H54 (cell line): Measurements from ENCODE around the gene KCNC3.

Experiments
- DNase-seq: peaks from one replicate; pipeline ENCODE4 v3.0.0; 2011; ENCODE audit warnings: low spot score, mixed read lengths; ENCODE audit not compliant: insufficient read length
- FAIRE-seq: peaks from 3 replicates; lab custom pipeline; 2011; peaks lifted over from hg19 to GRCh38; lab: Jason Lieb, UNC
- POLR2A ChIP-seq: IDR thresholded peaks from 2 replicates; pipeline ENCODE4 v1.6.1; 2011; ENCODE audit warnings: low read depth, mild to moderate bottlenecking, low read length

The KCNC3 gene

DNA sequence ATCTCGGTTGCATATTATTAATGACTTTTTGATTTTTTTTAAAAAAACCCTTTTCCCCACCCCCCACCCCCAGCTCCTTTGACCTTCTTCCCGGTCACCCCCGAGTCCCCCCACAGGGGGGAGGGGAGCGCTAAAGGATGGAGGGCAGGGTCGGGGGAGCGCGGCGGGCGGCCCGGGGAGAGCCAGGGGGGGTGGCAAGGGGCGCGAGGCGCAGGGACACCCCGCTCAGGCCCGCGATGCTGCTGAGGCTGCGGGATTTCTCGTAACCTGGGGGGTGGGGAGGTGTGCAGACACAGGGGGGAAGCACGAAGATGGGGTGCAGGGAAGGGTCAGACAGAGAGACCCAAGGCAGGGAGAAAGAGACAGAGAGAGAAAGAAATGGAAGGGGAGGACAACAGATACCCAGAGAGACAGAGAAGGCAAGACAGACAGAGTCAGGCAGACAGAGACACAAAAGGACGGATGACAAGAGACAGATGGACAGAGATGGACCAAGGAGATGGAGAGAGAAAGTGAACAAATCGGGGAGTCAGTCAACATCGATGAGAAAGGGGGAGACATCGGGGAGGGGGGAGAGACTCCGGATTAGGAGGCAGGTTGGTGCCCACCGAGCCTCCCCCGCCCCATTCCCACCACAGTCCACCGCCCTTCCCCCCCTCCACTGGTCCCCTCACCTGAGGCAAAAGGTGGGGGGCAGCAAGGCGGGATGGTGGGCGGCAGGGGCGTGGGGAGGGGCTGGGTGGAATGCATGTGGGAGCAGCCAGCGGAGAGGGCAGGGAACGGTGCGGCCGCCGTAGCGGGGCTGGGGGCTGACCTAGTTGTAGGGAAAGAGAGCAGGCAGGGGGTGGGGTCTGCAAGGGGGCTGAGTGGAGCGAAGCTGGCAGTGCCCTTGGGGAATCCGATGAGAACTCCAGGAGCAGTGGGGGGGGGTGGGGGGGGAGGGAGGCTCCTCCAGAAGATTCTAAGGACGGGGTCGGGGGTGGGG lies 14.2 kb downstream of the KCNC3 start:
- FAIRE-seq (no peak), DNase-seq (no peak)
- no peak; the same call in 1 of the 2 replicates for TF ChIP-seq POLR2A

DNA sequence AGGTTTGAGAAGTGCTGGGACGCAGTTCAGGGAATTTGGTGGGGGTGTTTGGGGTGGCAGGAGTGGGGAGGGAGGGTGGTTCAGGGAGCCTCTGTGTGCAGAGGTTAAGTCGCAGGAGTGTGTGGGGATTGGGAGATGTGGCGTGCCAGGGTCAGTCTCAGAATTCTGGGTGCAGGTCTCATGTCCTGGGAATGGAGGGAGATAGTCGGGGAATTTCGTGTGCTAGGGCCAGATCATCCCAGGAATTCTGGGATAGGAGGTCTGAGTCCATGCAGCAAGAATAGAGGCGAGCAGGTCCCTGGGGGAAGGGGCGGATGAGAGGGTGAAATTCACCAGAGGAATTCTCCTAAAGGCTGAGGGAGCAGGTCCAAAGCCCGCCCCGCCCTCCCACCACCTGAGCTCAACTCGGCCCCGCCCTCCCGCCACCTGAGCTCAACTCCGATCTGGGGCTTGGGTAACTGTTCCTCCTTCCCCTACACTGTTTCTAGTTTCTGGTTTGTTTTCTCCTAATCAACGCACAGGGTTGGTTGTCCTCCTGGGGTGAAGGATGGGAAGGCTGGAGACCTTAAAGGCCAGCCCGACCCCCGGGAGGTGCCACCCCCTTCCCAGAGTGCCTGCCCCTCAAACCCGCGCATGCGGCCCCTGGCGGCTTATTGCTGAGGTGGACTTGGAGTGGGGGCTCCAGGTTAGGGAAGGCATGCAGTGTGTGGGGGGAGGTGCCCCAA lies 15.2 kb downstream of the KCNC3 start:
- DNase-seq = no peak
- FAIRE-seq = no peak
- TF ChIP-seq POLR2A = no peak

DNA sequence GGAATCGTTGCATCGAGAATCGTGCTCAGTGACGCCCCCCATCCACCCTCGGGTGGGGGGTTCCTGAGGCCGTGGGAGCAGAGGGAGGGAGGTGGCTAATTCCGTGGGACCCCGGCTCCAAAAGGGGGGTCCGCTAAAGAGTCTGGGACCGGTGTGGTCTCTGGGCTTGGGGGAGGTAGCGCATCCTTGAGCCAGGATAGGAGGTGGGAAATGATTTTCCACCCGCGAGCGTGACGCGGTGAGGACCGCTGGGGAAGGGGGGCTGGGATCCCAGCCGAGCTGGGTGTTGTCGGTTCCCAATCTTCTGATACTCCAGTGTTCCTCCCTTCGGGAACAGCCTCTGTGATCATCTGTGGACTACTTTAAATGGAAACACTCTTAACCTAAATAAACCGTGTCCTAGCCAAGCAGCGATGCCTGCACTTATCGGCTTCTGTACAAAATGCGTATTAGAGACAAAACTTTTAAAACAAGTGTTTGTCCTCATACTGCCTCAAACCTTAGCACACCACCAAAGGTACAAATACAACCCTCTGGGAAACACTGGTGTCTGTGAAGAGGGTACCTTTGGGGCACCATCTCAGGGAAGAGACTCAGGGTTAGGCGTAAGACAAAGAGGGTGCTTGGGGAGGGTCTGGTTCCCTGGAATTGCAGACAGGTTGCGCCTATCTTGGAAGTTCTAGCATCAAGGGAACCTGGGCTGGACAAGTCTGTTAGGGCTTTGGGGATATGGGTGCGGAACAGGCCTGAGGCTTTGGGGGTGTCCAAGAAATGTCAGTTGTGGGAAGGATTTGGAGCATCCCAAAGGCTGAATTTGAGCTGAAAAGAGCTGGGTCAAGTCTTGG lies 16.0 kb downstream of the KCNC3 start:
- TF ChIP-seq POLR2A = no peak
- FAIRE-seq = no peak
- no peak for DNase-seq

DNA sequence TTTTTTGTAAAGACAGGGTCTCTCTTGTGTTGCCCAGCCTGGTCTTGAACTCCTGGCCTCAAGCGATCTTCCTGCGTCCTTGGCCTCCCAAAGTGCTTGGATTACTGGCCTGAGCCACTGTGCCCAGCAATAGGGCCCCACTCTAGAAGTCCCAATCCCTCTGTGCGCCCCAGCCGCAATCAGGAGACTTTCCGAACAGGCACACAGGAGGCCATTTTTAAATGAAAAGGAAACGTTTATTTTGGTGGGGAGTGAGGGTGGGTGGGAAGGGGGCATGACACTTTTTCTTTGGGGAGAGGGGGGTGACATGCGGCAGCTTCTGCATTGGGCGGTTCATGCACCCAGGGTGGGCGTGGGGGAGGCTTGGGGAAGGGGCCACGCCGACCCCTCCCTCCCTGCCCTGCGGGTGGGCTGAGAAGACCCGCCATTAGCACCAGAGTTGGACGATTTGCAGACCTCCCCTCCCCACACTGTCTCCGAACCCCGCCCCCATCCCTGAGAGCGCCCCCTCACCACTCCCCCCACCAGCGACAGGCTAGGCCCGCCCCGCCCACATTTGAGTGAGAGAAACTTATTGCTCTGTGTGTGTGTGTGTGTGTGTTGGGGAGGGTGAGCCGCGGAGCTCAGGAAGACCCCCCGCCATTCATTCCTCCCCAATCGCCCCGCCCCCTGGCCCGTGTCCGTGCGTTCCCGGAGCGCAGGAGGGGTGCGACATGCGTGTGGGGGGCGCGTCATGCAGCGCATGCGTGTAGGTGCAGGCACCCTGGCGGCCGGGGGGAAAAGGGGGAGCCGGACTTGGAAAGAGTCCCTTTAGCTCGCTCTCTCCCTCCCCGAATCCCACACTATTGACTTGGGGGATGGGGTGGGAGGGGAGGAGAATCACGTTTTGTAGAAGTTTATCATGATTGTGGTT lies 17.2 kb downstream of the KCNC3 start:
- TF ChIP-seq POLR2A = 0 out of 2 replicates have a peak, but pooled peaks have one; percentile 25
- FAIRE-seq (no peak), DNase-seq (no peak)

DNA sequence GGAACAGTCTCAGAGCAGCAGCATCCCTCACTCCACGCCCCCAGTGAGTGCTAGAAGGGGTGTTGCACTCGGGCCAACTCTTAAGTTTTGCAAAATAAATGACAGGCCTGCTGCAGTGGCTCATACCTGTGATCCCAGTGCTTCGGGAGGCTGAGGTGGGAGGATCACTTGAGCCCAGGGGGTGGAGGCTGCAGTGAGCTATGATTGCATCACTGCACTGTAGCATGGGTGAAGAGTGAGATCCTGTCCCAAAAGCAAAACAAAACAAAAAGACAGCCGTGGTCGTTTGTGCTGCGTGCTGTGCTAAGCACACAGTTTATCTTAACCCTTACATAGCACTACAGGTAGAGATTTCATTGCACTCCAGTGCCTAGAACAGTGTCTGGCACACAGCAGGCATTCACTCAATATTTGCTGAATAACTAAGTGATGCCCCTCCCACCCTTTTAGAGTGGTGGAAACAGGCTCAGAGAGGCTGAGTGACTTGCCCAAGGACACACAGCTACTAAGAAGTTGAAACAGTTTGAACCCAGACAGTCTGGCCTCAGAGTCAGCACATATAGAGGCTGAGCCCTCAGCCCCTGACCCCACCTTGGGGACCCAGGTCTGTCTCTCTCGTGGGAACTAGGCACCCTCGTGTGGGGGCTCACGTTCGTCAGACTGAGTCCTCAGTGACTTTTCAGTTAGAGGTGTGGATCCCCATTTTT lies 18.3 kb downstream of the KCNC3 start:
- FAIRE-seq = no peak
- DNase-seq = no peak
- TF ChIP-seq POLR2A = no peak

DNA sequence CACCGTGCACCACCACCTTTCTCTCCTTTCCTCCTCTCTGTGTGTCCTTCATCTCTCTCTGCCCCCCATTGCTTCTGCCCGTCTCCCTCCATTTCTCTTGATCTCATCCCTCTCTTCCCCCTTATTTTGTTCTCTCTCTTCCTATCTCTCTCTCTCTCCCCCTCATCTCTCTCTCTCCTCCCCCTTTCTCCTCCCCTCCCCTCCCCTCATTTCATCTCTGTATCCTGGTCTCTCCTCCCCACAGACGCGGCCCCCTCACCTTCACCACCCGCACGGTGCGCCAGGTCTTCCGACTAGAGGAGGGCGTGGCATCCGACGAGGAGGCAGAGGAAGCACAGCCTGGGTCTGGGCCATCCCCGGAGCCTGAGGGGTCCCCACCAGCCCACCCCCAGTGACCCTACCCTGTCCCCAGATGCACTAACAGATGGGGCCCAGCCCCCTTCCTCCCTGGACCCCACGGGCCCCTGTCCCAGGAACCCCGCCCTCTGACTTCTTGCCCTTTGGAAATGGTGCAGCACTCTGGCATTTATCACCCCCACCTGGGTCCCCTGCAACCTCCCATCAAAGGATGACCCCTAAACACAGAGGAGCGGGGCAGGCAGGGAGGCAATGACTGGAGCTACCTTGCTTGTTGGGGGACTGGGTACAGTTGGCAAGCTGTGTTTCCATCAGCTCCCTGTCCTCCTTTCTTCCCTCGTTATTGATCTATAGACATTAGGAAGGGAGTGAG lies 19.6 kb downstream of the KCNC3 start:
- no peak for TF ChIP-seq POLR2A
- FAIRE-seq = no peak
- no peak for DNase-seq

DNA sequence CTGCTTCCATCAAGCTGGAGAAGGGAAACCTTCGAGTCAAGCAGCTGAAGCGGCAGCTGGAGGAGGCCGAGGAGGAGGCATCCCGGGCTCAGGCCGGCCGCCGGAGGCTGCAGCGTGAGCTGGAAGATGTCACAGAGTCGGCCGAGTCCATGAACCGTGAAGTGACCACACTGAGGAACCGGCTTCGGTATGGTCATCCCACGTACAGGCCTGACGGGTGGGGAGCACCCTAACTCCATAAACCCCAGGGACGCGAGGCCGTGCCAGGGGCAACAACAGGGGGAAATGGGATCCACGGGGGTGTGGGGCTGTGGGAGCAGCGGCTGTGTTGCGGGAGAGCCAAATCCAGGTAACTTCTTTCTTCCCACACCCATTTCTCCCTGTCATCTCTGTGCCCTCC lies 20.2 kb downstream of the KCNC3 start:
- TF ChIP-seq POLR2A = no peak
- FAIRE-seq (no peak), DNase-seq (no peak)

DNA sequence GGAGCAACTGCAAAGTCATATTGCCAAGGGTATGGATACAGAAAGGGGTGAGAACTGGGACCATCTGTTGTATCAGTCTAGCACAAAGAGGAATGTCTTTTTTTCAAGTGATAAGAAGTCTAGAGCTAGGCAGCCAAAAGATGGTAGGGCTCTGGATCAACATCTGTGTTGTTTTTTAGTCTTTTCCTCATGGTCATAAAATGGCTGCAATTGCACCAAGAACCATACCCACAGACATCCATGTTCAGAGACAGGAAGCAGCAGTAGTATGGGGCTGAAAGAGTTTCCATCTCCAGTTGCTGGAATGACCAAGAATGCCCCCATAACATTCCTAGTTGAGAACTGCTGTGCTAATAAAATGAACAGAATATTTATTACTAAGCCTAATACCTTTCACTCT lies 25.6 kb downstream of the KCNC3 start:
- FAIRE-seq (no peak), DNase-seq (no peak)
- TF ChIP-seq POLR2A = no peak

DNA sequence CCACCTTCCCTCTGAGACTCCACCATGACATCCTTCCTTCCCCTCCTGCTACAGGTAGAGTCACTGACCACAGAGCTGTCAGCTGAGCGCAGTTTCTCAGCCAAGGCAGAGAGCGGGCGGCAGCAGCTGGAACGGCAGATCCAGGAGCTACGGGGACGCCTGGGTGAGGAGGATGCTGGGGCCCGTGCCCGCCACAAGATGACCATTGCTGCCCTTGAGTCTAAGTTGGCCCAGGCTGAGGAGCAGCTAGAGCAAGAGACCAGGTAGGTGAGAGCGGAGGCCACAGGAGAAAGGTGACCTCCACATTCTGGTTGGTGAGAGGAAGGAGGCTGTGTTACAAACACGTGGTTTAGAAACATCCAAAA lies 27.6 kb downstream of the KCNC3 start:
- no peak for TF ChIP-seq POLR2A
- DNase-seq (no peak), FAIRE-seq (no peak)

DNA sequence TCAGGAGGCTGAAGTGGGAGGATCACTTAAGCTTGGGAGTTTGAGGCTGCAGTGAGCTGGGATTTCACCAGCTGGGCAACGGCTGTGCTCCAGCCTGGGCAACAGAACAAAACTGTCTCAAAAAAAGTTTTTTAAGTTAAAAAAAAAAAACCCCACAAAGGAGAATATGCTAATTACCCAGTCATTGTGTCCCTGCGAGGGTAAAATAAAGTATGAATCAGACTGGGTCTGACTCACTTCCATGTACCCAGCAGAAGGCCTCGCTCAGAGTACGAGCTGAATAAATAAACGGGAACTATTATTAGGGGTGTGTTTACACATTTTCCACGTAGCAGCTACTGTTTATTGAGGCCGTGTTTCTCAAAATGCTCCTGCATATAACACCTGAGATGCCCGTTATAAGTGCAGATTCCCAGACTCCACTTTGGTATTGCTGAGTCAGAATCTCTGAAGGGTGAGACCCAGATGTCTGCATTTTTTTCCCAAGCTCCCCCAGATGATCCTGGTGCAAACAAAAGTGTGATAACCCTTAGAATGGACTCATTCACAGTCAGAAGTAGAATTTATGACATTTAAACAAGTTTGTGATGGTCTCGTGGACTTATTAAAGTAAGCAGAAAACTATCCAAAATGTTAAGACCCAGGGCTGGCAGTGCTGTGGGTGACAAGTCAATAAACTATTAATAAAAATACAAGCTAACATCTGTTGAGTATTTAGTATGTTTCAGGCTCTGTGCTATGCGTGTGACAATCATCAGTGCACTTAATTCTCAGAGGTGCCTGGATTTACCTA lies 28.2 kb downstream of the KCNC3 start:
- DNase-seq (peak; percentile 85), FAIRE-seq (peak; percentile 33)
- TF ChIP-seq POLR2A = no peak

DNA sequence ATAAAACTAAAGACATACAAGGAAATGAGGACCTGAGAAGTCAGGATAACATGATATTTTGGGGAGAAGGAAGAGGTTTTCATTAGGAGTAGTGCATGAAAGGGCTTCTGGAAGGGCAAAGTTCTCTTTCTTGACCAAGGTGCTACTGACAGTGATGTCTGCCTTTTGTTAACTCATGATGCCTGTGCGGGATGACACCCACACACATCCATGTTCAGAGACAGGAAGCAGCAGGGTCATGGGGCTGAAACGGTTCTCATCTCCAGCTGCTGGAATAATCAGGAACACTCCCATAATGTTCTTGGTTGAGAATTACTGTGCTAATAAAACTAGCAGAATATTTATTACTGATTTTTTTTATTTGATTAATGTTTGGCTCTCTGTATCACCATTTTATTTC lies 29.1 kb downstream of the KCNC3 start:
- DNase-seq = no peak
- FAIRE-seq = no peak
- no peak for TF ChIP-seq POLR2A
